K562 (cell line): ENCODE data around the gene SLC12A4. TPM values are rescaled to one million over a fixed set of nuclear protein-coding genes. Genes with fewer than 3 reads are reported as not detected.

ENCODE experiments used
- ARHGAP35 ChIP-seq: fragments of 450-650 bp; IDR thresholded peaks from 2 replicates; pipeline ENCODE4 v1.6.1; 2018; ENCODE audit not compliant: partially characterized antibody
- CEBPB ChIP-seq: fragments of 450-650 bp; IDR thresholded peaks from 2 replicates; pipeline ENCODE4 v1.6.1; 2016; ENCODE audit warnings: missing genetic modification characterization, missing compliant biosample characterization
- HNRNPH1 ChIP-seq: fragments of 200-400 bp; formaldehyde crosslinking; optimal IDR thresholded peaks from 2 replicates; pipeline ENCODE3; 2017; ENCODE audit warnings: low read depth, mild to moderate bottlenecking, low read length, moderate library complexity
- NR2C1 ChIP-seq, 2 experiments: fragments of 450-650 bp; IDR thresholded peaks; 2 replicates each; pipeline ENCODE4 v1.6.1; 2017; ENCODE audit warnings: mild to moderate bottlenecking in 2 of 2, antibody characterized with exemption in 1 of 2, inconsistent platforms in 1 of 2, missing compliant biosample characterization in 1 of 2, missing genetic modification characterization in 1 of 2
- SIRT6 ChIP-seq: IDR thresholded peaks from one replicate; pipeline ENCODE4 v1.6.1; 2012; ENCODE audit warnings: low read depth, mild to moderate bottlenecking, control low read depth, inconsistent platforms, low read length, moderate library complexity
- TAF1 ChIP-seq: IDR thresholded peaks from 2 replicates; pipeline ENCODE4 v1.6.1; 2011; ENCODE audit warnings: mild to moderate bottlenecking, low read length, moderate library complexity; ENCODE audit not compliant: insufficient read depth, control insufficient read depth, severe bottlenecking; ENCODE audit errors: extremely low read depth
- TFAM ChIP-seq: fragments of 250-450 bp; sonication (Bioruptor Pico); conservative IDR thresholded peaks from 2 replicates; pipeline ENCODE4 v1.5.0; 2021; ENCODE audit warnings: mild to moderate bottlenecking, moderate library complexity
- THRAP3 ChIP-seq: fragments of 450-650 bp; IDR thresholded peaks from 2 replicates; pipeline ENCODE4 v1.6.1; 2016; ENCODE audit warnings: mild to moderate bottlenecking, inconsistent platforms, borderline replicate concordance
- ZFP1 ChIP-seq: fragments of 450-650 bp; formaldehyde crosslinking; IDR thresholded peaks from 2 replicates; pipeline ENCODE4 v1.4.0; 2020; ENCODE audit warnings: mild to moderate bottlenecking, mixed read lengths
- ZNF12 ChIP-seq: sonication (generic); formaldehyde crosslinking; IDR thresholded peaks from 2 replicates; pipeline ENCODE4 v1.4.0; 2020; ENCODE audit warnings: mild to moderate bottlenecking, missing genetic modification reagents
- ZNF436 ChIP-seq: fragments of 250-450, 450-650 bp; sonication (Bioruptor Pico); formaldehyde crosslinking; IDR thresholded peaks from 2 replicates; pipeline ENCODE4 v1.7.0; 2020; ENCODE audit warnings: mild to moderate bottlenecking
- ZNF57 ChIP-seq: fragments of 450-650 bp; formaldehyde crosslinking; IDR thresholded peaks from 2 replicates; pipeline ENCODE4 v1.4.0; 2020; ENCODE audit warnings: mild to moderate bottlenecking, moderate library complexity
- polyA plus RNA-seq, 8 experiments: library from polyadenylated mRNA; depleted of rRNA in 4 of 8; stranded (reverse) in 5 of 8; unstranded in 3 of 8; fragments of >200 nt; fragmentation: Nextera tagmentation in 2 of 8; fragmentation: Illumina TruSeq in 1 of 8; extraction: Ambion mirVana in 2 of 8; extraction: Trizol in 1 of 8; gene quantifications; 2 replicates each; pipeline versions ENCODE4 v1.2.1 to v1.2.3, GENCODE V29; 2011 to 2014; ENCODE audit warnings: inconsistent platforms in 1 of 8, missing spikeins in 1 of 8
- total RNA-seq, 7 experiments: library from RNA; depleted of rRNA in 6 of 7; stranded (reverse); fragments of >200 nt in 6 of 7; fragmentation: Illumina TruSeq in 2 of 7; extraction: Trizol in 2 of 7; gene quantifications; 2 replicates each; pipeline versions ENCODE4 v1.2.1 to v1.2.3, GENCODE V29; 2011 to 2021; ENCODE audit warnings: low replicate concordance in 1 of 7
- TF ChIP-seq, protein P1 (sequence below), 2 experiments: IDR thresholded peaks; 2 replicates each; pipeline ENCODE4 v1.6.1; 2011; ENCODE audit warnings: borderline replicate concordance in 1 of 2, control low read depth in 1 of 2, low read depth in 1 of 2, low read length in 1 of 2, mild to moderate bottlenecking in 1 of 2, mixed read lengths in 1 of 2, moderate library complexity in 1 of 2; ENCODE audit not compliant: insufficient read depth in 1 of 2, insufficient read length in 1 of 2, poor library complexity in 1 of 2, severe bottlenecking in 1 of 2; ENCODE audit errors: extremely low read depth in 1 of 2
- TF ChIP-seq, protein P2 (sequence below): sonication (generic); formaldehyde crosslinking; IDR thresholded peaks from 2 replicates; pipeline ENCODE4 v1.8.0; 2022; ENCODE audit warnings: missing genetic modification reagents, mild to moderate bottlenecking, moderate library complexity, borderline replicate concordance
- TF ChIP-seq, protein P3 (sequence below): fragments of 200-800 bp; sonication (Bioruptor generic); IDR thresholded peaks from 2 replicates; pipeline ENCODE4 v1.6.1; 2017; ENCODE audit warnings: missing genetic modification characterization, missing compliant biosample characterization
- TF ChIP-seq, protein P4 (sequence below): fragments of 200-800 bp; sonication (Bioruptor generic); IDR thresholded peaks from 2 replicates; pipeline ENCODE4 v1.6.1; 2017; ENCODE audit warnings: missing genetic modification characterization, missing compliant biosample characterization
- TF ChIP-seq, protein P5 (sequence below): fragments of 250-450 bp; sonication (Bioruptor Pico); IDR thresholded peaks from 2 replicates; pipeline ENCODE4 v1.8.0; 2021; ENCODE audit warnings: mild to moderate bottlenecking, moderate library complexity

The SLC12A4 gene
- total and polyA plus RNA-seq, 9 of the 15 experiments (the other 6 are each of a cell fraction or from before 2014, with no cell fraction given) = 0.75 to 43.5 (median 15.0) TPM

DNA sequence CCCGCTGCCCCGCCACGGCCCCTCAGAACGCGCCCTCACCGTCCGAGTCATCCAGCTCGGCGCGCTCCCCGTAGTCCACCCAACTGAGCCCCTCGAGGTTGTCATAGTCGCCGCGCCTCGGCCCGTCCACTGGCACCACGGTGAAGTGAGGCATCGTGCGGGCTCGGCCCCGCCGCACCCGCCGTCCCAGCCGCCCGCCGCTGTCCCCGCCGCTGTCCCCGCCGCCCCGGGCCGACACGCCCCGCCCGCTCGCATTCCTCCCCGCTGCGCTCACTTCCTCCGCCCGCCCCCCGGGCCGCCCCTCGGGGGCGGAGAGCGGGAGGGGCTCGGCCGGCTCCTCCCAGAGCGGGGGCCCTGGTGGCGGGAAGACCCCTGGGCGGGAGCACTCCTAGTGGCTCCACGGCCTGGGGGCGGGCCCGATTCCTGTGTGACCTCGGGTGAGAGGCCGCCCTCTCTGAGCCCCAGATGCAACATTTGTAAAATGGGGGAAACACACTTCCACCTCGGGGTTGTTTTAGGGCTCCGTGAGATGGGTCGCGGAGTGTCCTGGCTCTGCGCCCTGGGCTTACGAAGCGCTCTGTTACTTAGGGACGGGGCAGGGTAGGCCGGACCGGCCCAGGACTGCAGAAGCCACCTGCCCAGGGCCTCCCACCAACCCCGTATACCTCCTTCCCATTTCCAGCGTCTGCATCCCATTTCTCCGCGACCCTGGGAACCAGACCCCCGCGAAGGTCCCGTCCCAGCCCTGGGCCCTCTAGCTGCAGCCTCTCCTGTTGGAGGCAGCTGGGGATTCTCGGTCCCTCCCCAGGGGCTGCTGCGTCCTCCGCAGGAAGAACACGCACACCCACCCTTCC lies at the start of gene SLC12A4 (continued):
- TF ChIP-seq, protein P1, sequence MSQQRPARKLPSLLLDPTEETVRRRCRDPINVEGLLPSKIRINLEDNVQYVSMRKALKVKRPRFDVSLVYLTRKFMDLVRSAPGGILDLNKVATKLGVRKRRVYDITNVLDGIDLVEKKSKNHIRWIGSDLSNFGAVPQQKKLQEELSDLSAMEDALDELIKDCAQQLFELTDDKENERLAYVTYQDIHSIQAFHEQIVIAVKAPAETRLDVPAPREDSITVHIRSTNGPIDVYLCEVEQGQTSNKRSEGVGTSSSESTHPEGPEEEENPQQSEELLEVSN (IDR thresholded peaks at IDR 0.05; ENCODE audit: borderline replicate concordance in 1 of 2, extremely low read depth in 1 of 2, insufficient read depth in 1 of 2, insufficient read length in 1 of 2, low read depth in 1 of 2, low read length in 1 of 2, poor library complexity in 1 of 2, severe bottlenecking in 1 of 2) = peak; percentile 26 to 79
- TF ChIP-seq NR2C1 (IDR thresholded peaks at IDR 0.05) (no peak), NR2C1 (tag; IDR thresholded peaks at IDR 0.05) (no peak), THRAP3 (no peak), ZNF57 (CRISPR knock-in tag) (no peak), ZNF436 (CRISPR knock-in tag) (no peak), ZFP1 (CRISPR knock-in tag) (no peak), ZNF12 (CRISPR knock-in tag) (peak; percentile 64; the same call in 1 of the 2 replicates), TFAM (CRISPR knock-in tag) (no peak), TAF1 (peak; percentile 55), HNRNPH1 (no peak), SIRT6 (no peak), ARHGAP35 (no peak), CEBPB (tag) (no peak)
- TF ChIP-seq, protein P2, sequence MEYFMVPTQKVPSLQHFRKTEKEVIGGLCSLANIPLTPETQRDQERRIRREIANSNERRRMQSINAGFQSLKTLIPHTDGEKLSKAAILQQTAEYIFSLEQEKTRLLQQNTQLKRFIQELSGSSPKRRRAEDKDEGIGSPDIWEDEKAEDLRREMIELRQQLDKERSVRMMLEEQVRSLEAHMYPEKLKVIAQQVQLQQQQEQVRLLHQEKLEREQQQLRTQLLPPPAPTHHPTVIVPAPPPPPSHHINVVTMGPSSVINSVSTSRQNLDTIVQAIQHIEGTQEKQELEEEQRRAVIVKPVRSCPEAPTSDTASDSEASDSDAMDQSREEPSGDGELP (CRISPR knock-in tag) = peak; percentile 76; the same call in 1 of the 2 replicates
- TF ChIP-seq, protein P3, sequence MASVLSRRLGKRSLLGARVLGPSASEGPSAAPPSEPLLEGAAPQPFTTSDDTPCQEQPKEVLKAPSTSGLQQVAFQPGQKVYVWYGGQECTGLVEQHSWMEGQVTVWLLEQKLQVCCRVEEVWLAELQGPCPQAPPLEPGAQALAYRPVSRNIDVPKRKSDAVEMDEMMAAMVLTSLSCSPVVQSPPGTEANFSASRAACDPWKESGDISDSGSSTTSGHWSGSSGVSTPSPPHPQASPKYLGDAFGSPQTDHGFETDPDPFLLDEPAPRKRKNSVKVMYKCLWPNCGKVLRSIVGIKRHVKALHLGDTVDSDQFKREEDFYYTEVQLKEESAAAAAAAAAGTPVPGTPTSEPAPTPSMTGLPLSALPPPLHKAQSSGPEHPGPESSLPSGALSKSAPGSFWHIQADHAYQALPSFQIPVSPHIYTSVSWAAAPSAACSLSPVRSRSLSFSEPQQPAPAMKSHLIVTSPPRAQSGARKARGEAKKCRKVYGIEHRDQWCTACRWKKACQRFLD (CRISPR knock-in tag) = no peak
- TF ChIP-seq, protein P4, sequence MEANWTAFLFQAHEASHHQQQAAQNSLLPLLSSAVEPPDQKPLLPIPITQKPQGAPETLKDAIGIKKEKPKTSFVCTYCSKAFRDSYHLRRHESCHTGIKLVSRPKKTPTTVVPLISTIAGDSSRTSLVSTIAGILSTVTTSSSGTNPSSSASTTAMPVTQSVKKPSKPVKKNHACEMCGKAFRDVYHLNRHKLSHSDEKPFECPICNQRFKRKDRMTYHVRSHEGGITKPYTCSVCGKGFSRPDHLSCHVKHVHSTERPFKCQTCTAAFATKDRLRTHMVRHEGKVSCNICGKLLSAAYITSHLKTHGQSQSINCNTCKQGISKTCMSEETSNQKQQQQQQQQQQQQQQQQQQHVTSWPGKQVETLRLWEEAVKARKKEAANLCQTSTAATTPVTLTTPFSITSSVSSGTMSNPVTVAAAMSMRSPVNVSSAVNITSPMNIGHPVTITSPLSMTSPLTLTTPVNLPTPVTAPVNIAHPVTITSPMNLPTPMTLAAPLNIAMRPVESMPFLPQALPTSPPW = peak; percentile 97
- TF ChIP-seq, protein P5, sequence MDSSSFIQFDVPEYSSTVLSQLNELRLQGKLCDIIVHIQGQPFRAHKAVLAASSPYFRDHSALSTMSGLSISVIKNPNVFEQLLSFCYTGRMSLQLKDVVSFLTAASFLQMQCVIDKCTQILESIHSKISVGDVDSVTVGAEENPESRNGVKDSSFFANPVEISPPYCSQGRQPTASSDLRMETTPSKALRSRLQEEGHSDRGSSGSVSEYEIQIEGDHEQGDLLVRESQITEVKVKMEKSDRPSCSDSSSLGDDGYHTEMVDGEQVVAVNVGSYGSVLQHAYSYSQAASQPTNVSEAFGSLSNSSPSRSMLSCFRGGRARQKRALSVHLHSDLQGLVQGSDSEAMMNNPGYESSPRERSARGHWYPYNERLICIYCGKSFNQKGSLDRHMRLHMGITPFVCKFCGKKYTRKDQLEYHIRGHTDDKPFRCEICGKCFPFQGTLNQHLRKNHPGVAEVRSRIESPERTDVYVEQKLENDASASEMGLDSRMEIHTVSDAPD (CRISPR knock-in tag) = no peak
